Motor neuron (in vitro differentiated cells): Measurements from ENCODE around the gene EID1. TPM values are rescaled to one million over a fixed set of nuclear protein-coding genes. Genes with fewer than 3 reads are reported as not detected.
A peak's percentile ranks its signal among the peaks of the same experiment; 100 is the strongest.
"Not testable (repeated sequence)": the region's sequence is repeated elsewhere in the genome, so short reads cannot be mapped to it uniquely, and the experiment has no call there.

Experiments
- ATAC-seq, 8 experiments: fragments of 200-7000 bp; cut with Tn5 transposase; replicated peaks in 6 of 8; 2 replicates each; pipeline ENCODE4 v1.8.0; 2021; ENCODE audit warnings: mild to moderate bottlenecking in 8 of 8, moderate library complexity in 8 of 8
- H3K27ac ChIP-seq, 2 donors: fragments of 250-450 bp; sonication (Bioruptor Pico); 2 replicates each; pipeline ENCODE4 v1.9.0; 2021; ENCODE audit warnings: antibody characterized with exemption in 2 of 2, mild to moderate bottlenecking in 2 of 2, moderate library complexity in 1 of 2
- H3K4me1 ChIP-seq, 2 donors: fragments of 250-450 bp; sonication (Bioruptor Pico); replicated peaks in 1 of 2; 2 replicates each; pipeline ENCODE4 v1.6.1; 2021; ENCODE audit warnings: antibody characterized with exemption in 2 of 2, mild to moderate bottlenecking in 2 of 2, moderate library complexity in 1 of 2
- H3K4me3 ChIP-seq, 5 donors: fragments of 250-450 bp; sonication (Bioruptor Pico); 2 replicates each; pipeline ENCODE4 v1.9.0; 2021; ENCODE audit warnings: antibody characterized with exemption in 5 of 5, mild to moderate bottlenecking in 5 of 5, moderate library complexity in 4 of 5
- WGBS, 10 experiments: fragments of 450-650 bp; shearing (Covaris generic); methylation state at CpG; one replicate each; pipeline ENCODE4 v1.0.0; 2022; 5-methylcytosine and 5-hydroxymethylcytosine counted together
- in situ Hi-C, 9 experiments: fragments of 400-800 bp; cut with MboI; loops; one replicate each; pipeline ENCODE4 v1.15.0; 2021; ENCODE audit warnings: low sequenced_read_pairs in 9 of 9, low pct_unique_long_range_greater_than_20kb in 2 of 9; ENCODE audit not compliant: unreplicated experiment in 9 of 9
- total RNA-seq, 8 experiments: library from RNA; unstranded; fragments of 300-600 nt; gene quantifications; 2 replicates each; pipeline versions ENCODE4 v1.2.3 to v1.2.4, GENCODE V29; 2022

Gene EID1
- total RNA-seq, 8 experiments from 2014 or later = 132 to 302 (median 181) TPM

GRCh38 chr15:48896869-48897814 lies 19.2 kb downstream of the EID1 start:
- H3K27ac ChIP-seq = peak overlapping the region in 1 of 2 donors; percentile 56
- no peak overlapping the region for H3K4me3 ChIP-seq
- 4 to 70% (median 52%) methylated on average over 3 to 13 of the region's 13 CpGs; no CpG with 5 or more reads in 1 of the 10 experiments for WGBS, 10 experiments
- in situ Hi-C loops = no loop called here
- peaks cover 19% of the 10 kb centered on the region in 2 donors for H3K4me1 ChIP-seq
- peak in 7 of 8 experiments; percentile 41 to 85 (median 56) for ATAC-seq

- ATAC-seq = peak in 1 of 8 experiments; percentile 20
- in situ Hi-C loops = no loop called here
- H3K4me3 ChIP-seq = no peak overlapping the region
- H3K4me1 ChIP-seq = peaks cover 19% of the 10 kb centered on the region in 2 donors
- 0 to 100% (median 90%) methylated on average over 1 to 4 of the region's 4 CpGs; no CpG with 5 or more reads in 3 of the 10 experiments for WGBS, 10 experiments
- no peak overlapping the region for H3K27ac ChIP-seq
Observed at GRCh38 chr15:48898032-48898431, 20.1 kb downstream of the EID1 start.

DNA sequence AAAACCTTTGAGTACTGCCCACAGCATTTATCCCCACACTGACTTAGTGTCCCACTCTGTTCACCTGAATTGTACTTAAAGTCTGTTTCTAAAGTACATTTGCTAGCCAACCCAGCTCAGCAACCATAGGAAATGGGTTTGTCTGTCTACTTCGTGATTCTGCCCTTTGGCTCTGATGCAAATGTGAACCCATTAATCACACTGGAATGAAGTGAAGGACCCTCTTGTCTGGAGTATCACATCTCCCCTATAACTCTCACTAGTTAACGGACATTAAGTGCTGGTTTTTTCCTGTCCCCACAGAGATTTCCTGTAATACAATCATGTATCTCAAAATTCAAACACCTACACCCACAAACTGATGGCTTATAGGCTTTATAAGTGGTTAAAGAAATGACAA lies 20.5 kb downstream of the EID1 start:
- Histone ChIP-seq H3K4me3 (no peak overlapping the region), H3K27ac (no peak overlapping the region), H3K4me1 (peaks cover 19% of the 10 kb centered on the region in 2 donors)
- in situ Hi-C loops = no loop called here
- no peak for ATAC-seq
- 20 to 100% (median 88%) methylated on average over 1 to 2 of the region's 2 CpGs; no CpG with 5 or more reads in 1 of the 10 experiments for WGBS, 10 experiments

- H3K4me3 ChIP-seq = no peak overlapping the region
- ATAC-seq = no peak
- WGBS, 10 experiments = 88 to 100% (median 92%) methylated on average over 2 to 3 of the region's 4 CpGs; no CpG with 5 or more reads in 4 of the 10 experiments
- peaks cover 19% of the 10 kb centered on the region in 2 donors for H3K4me1 ChIP-seq
- H3K27ac ChIP-seq = no peak overlapping the region
- in situ Hi-C loops = no loop called here
Observed at GRCh38 chr15:48899793-48900192, 21.9 kb downstream of the EID1 start.

GRCh38 chr15:48904758-48905157 lies 26.8 kb downstream of the EID1 start:
- in situ Hi-C loops = no loop called here
- H3K4me3 ChIP-seq = no peak overlapping the region
- H3K4me1 ChIP-seq = peaks cover 0 to 8% of the 10 kb centered on the region in 2 donors
- WGBS, 10 experiments = 45 to 100% (median 85%) methylated on average over 1 to 2 of the region's 4 CpGs; no CpG with 5 or more reads in 6 of the 10 experiments
- no peak overlapping the region for H3K27ac ChIP-seq
- ATAC-seq = no peak

DNA sequence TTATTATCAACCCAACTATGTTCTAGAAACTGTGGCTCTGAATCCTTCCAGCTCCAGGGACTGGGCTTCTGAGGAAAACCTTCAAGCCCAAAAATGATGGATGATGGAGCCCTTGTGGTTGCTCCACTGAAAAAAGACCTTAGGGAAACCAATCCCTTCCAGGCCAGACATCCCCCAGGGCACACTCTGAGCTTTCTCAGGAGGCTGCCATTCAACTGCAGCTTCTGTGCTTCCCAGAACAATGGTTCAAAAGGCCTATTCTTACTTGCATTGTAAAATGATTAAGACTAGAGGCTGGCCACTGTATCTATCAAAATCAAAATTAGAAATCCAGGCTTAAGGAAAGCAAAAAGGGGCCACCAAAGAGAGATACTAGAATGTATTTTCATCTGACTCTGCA lies 27.3 kb downstream of the EID1 start:
- in situ Hi-C loops = no loop called here
- Histone ChIP-seq H3K4me1 (peaks cover 0 to 8% of the 10 kb centered on the region in 2 donors), H3K27ac (no peak overlapping the region), H3K4me3 (no peak overlapping the region)
- no peak for ATAC-seq

DNA sequence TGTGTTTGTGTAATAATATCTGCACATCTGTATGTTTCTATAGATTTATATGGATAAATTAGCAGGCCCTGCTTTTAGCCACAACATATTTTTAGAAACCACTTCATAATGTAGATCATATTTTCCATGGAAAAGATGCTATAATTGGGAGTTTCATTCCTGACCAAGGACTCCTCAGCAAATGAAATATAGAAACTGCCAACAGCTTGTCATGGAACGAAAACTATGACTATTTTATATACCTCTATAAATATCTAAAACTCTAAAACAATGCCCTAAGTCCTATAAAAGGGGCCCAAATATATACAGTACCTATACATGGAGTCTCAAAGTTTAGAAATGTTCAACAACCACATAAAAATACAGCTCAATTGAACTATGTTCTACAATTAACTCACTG lies 27.9 kb downstream of the EID1 start:
- ATAC-seq = no peak
- H3K27ac ChIP-seq = no peak overlapping the region
- no peak overlapping the region for H3K4me3 ChIP-seq
- in situ Hi-C loops = no loop called here
- H3K4me1 ChIP-seq = peaks cover 0 to 8% of the 10 kb centered on the region in 2 donors
- WGBS, 10 experiments = 0 to 100% (median 92%) methylated on average over 1 of the region's 1 CpG; no CpG with 5 or more reads in 4 of the 10 experiments

DNA sequence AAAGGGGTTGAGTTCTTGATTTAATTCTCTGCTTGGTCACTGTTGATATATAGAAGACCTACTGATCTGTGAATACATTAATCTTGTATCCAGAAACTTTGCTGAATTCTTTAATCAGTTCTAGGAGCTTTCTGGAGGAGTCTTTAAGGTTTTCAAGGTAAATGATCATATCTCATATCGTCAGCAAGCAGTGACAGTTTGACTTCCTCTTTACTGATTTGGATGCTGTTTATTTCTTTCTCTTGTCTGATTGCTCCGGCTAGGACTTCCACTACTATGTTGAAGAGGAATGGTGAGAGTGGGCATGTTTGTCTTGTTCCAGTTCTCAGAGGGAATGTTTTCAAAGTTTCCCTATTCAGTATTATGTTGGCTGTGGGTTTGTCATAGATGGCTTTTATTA lies 31.4 kb downstream of the EID1 start:
- ATAC-seq, in situ Hi-C loops, H3K4me3 ChIP-seq, H3K4me1 ChIP-seq, H3K27ac ChIP-seq: not testable (repeated sequence)
- WGBS, 10 experiments = 25 to 100% (median 77%) methylated on average over 1 to 2 of the region's 2 CpGs; no CpG with 5 or more reads in 2 of the 10 experiments

- ATAC-seq, H3K27ac ChIP-seq, H3K4me1 ChIP-seq, in situ Hi-C loops, H3K4me3 ChIP-seq: not testable (repeated sequence)
- WGBS, 10 experiments = 29 to 79% (median 54%) methylated on average over 1 to 2 of the region's 2 CpGs
Observed at GRCh38 chr15:48910554-48910953, 32.6 kb downstream of the EID1 start.

DNA sequence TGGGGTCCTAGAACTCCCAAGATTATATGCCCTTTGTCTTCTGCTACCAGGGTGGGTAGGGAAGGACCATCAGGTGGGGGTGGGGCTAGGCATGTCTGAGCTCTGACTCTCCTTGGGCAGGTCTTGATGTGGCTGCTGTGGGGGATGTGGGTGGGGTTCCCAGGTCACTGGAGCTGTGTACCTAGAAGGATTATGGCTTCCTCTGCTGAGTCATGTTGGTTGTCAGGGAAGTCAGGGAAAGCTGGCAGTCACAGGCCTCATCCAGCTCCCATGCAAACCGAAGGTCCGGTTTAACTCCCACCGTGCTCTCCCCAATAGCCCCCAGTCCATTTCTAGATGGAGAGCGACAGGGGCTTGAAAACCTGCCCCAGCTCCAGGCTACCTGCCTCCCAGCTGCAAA lies 35.2 kb downstream of the EID1 start:
- in situ Hi-C loops = no loop called here
- peaks cover 0 to 12% of the 10 kb centered on the region in 2 donors for H3K4me1 ChIP-seq
- no peak overlapping the region for H3K27ac ChIP-seq
- 92 to 100% (median 96%) methylated on average over 1 to 4 of the region's 4 CpGs; no CpG with 5 or more reads in 6 of the 10 experiments for WGBS, 10 experiments
- no peak overlapping the region for H3K4me3 ChIP-seq
- ATAC-seq = no peak

DNA sequence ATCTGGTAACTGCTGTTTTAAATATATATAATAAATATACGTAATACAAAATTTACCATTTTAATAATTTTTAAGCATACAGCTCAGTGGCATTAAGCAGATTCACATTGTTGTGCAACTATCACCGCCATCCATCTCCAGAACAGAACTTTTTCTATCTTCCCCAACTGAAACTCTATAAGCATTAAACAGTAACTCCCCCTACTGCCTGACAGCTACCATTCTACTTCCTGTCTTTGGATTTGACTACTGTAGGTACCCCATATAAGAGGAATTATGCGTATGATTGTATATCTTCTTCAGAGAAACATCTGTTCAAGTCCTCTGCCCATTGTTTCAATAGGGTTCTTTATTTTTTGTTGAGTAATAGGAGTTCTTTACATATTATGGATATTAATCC lies 36.8 kb downstream of the EID1 start:
- Histone ChIP-seq H3K4me1 (peaks cover 0 to 12% of the 10 kb centered on the region in 2 donors), H3K27ac (no peak overlapping the region), H3K4me3 (no peak overlapping the region)
- in situ Hi-C loops = no loop called here
- 80 to 100% (median 96%) methylated on average over 1 to 3 of the region's 3 CpGs; no CpG with 5 or more reads in 1 of the 10 experiments for WGBS, 10 experiments
- ATAC-seq = no peak

DNA sequence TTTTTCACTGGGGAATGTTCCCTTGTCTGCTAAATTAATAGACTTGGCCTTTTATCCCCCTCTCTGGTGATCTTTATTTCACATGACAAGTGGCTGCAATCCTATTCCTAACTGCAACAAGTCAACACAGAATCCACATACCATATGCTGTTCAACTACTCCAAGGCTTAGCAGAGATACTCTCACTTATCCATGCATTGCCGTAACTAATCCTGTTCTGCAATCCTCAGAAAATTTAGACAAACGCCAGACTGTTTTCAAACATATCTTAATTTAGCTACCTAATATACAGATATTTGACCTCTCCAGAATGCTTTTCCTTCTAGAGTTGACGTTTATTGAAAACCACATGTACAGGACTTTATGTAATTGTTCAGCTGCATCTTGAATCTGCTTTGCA lies 37.9 kb downstream of the EID1 start:
- Histone ChIP-seq H3K4me1 (peaks cover 0 to 12% of the 10 kb centered on the region in 2 donors), H3K27ac (no peak overlapping the region), H3K4me3 (no peak overlapping the region)
- 23 to 100% (median 67%) methylated on average over 1 to 3 of the region's 3 CpGs; no CpG with 5 or more reads in 1 of the 10 experiments for WGBS, 10 experiments
- ATAC-seq = peak in 1 of 8 experiments; percentile 25
- in situ Hi-C loops = no loop called here

GRCh38 chr15:48916721-48917120 lies 38.8 kb downstream of the EID1 start:
- peaks cover 0 to 12% of the 10 kb centered on the region in 2 donors for H3K4me1 ChIP-seq
- H3K27ac ChIP-seq = no peak overlapping the region
- WGBS, 10 experiments = 23 to 86% (median 77%) methylated on average over 1 to 3 of the region's 3 CpGs; no CpG with 5 or more reads in 4 of the 10 experiments
- ATAC-seq = peak in 4 of 8 experiments; percentile 24 to 62 (median 53)
- H3K4me3 ChIP-seq = no peak overlapping the region
- in situ Hi-C loops = no loop called here
